ENCODE measurements around the gene FBXL15. TPM values are rescaled to one million over a fixed set of nuclear protein-coding genes. Genes with fewer than 3 reads are reported as not detected.

Gene FBXL15
- total and polyA plus RNA-seq, 2 donors (not counting 3 experiments of a cell fraction or from before 2014, with no cell fraction given): 9.9 to 15.3 TPM

GRCh38 chr10:102450374-102451104 lies 29.9 kb downstream of the FBXL15 start:
- Histone ChIP-seq H3K4me1 (ENCODE audit: control insufficient read depth, extremely low read depth, insufficient read depth, low read length) (peaks cover 3% of the 10 kb centered on the region), H3K27me3 (ENCODE audit: control insufficient read depth in 2 of 2, insufficient read depth in 2 of 2, low read length in 2 of 2) (no peaks in the 10 kb centered on the region), H2AFZ (ENCODE audit: low read depth, low read length) (peak overlapping the region; percentile 98), H3K9me1 (replicated peaks; ENCODE audit: control insufficient read depth, extremely low read depth, insufficient read depth, low read length) (no peaks in the 10 kb centered on the region), H3K9ac (replicated peaks; ENCODE audit: extremely low read depth, insufficient read depth, low read length) (peak overlapping the region; percentile 64), H3K27ac (ENCODE audit: insufficient read depth, low read depth, low read length) (no peak overlapping the region), H3K36me3 (ENCODE audit: control insufficient read depth in 2 of 2, extremely low read depth in 1 of 2, insufficient read depth in 2 of 2, low read length in 2 of 2) (no peaks in the 10 kb centered on the region), H4K20me1 (replicated peaks; ENCODE audit: control insufficient read depth, extremely low read depth, insufficient read depth, low read length) (no peaks in the 10 kb centered on the region), H3K9me3 (replicated peaks; ENCODE audit: control insufficient read depth, insufficient read depth, low read length) (no peaks in the 10 kb centered on the region), H3K4me2 (ENCODE audit: insufficient read depth, low read length) (peak overlapping the region; percentile 97), H3K4me3 (replicated peaks in 1 of 3; ENCODE audit: insufficient read depth in 1 of 3, low read depth in 1 of 3, low read length in 3 of 3) (peak overlapping the region; percentile 61 to 81 (median 69)), H3K79me2 (ENCODE audit: control insufficient read depth, insufficient read depth, low read length) (no peaks in the 10 kb centered on the region)
- BruUV-seq (replicated peaks): no TSS peak
- ChIA-PET POLR2A (no interaction called here), CTCF (interaction anchor here (0.7 to 2.9 kb wide), 7 partner anchors 11 to 281 kb away, joined by 3 to 17 read pairs (median 5); partner anchors contain the start of gene CUEDC2)
- TF ChIP-seq POLR2A (IDR thresholded peaks at IDR 0.05; ENCODE audit: low read depth, low read length) (peak; percentile 79), MAX (IDR thresholded peaks at IDR 0.05; ENCODE audit: insufficient read depth, insufficient read length) (peak; percentile 38), EZH2 (IDR thresholded peaks at IDR 0.05; ENCODE audit: borderline replicate concordance, low read depth, low read length, severe bottlenecking) (no peak), MYC (IDR thresholded peaks at IDR 0.05; ENCODE audit: low read depth, low read length) (peak; percentile 13), POLR2AphosphoS5 (IDR thresholded peaks at IDR 0.05; ENCODE audit: insufficient read depth, low read depth, low read length) (peak; percentile 93), GATA2 (IDR thresholded peaks at IDR 0.05; ENCODE audit: insufficient read depth, insufficient read length, low read depth, low read length) (no peak), JUN (IDR thresholded peaks at IDR 0.05; ENCODE audit: borderline replicate concordance, insufficient read depth, insufficient read length, low read depth) (no peak), CTCF (IDR thresholded peaks at IDR 0.05; ENCODE audit: extremely low read depth in 1 of 2, insufficient read depth in 1 of 2, low read depth in 1 of 2, low read length in 2 of 2) (no peak), FOS (IDR thresholded peaks at IDR 0.05; ENCODE audit: borderline replicate concordance, insufficient read depth, low read length) (no peak)
- peak; percentile 70 for DNase-seq (ENCODE audit: low read depth, low spot score)
- peak; percentile 71 for FAIRE-seq
- intact Hi-C loops (cut with micrococcal nuclease) (loop anchor here (1.0 kb wide), 1 partner anchor 29 kb away; no protein-coding TSS in a partner anchor), dilution Hi-C loops (cut with MboI; ENCODE audit: extremely low pct_ligation_motif_present, low sequenced_read_pairs) (no loop called here)
